GM13976 (cell line): ENCODE measurements around the gene ITGA1.

Experiments
- DNase-seq: peaks from one replicate; pipeline ENCODE4 v3.0.0; 2012; ENCODE audit warnings: low spot score
- in situ Hi-C: fragments of 300-500 bp; cut with MboI; formaldehyde crosslinking; loops from one replicate; pipeline ENCODE4 v1.12.0; 2022; ENCODE audit warnings: low sequenced_read_pairs, mixed read lengths, inconsistent platforms; ENCODE audit not compliant: unreplicated experiment
- TF ChIP-seq, protein P1 (sequence below): IDR thresholded peaks from 2 replicates; pipeline ENCODE4 v1.5.1; 2012; ENCODE audit warnings: borderline replicate concordance, mild to moderate bottlenecking; ENCODE audit not compliant: insufficient read depth; ENCODE audit errors: extremely low read depth, missing control alignments, control extremely low read depth

Gene ITGA1

DNA sequence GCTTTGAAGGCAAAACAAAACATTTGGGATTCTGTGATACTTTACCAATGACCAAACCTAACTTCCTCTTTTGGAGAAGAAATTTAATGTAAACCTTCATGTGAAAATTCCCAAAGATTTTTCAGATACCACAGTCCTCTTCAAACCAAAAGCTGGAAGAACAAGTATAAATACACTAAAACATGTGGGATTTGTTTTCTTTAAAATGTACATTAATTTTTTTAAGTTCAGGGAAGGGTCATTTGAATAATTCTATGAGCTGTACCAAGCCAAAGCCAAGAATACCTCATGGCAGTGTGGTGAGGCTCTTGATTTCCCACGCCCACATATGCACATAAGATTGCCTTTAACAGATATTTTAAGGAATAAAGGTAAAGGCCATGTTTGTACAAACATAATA lies 28.4 kb upstream of the ITGA1 start:
- TF ChIP-seq, protein P1, sequence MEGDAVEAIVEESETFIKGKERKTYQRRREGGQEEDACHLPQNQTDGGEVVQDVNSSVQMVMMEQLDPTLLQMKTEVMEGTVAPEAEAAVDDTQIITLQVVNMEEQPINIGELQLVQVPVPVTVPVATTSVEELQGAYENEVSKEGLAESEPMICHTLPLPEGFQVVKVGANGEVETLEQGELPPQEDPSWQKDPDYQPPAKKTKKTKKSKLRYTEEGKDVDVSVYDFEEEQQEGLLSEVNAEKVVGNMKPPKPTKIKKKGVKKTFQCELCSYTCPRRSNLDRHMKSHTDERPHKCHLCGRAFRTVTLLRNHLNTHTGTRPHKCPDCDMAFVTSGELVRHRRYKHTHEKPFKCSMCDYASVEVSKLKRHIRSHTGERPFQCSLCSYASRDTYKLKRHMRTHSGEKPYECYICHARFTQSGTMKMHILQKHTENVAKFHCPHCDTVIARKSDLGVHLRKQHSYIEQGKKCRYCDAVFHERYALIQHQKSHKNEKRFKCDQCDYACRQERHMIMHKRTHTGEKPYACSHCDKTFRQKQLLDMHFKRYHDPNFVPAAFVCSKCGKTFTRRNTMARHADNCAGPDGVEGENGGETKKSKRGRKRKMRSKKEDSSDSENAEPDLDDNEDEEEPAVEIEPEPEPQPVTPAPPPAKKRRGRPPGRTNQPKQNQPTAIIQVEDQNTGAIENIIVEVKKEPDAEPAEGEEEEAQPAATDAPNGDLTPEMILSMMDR = no peak
- no peak for DNase-seq
- in situ Hi-C loops = no loop called here

DNA sequence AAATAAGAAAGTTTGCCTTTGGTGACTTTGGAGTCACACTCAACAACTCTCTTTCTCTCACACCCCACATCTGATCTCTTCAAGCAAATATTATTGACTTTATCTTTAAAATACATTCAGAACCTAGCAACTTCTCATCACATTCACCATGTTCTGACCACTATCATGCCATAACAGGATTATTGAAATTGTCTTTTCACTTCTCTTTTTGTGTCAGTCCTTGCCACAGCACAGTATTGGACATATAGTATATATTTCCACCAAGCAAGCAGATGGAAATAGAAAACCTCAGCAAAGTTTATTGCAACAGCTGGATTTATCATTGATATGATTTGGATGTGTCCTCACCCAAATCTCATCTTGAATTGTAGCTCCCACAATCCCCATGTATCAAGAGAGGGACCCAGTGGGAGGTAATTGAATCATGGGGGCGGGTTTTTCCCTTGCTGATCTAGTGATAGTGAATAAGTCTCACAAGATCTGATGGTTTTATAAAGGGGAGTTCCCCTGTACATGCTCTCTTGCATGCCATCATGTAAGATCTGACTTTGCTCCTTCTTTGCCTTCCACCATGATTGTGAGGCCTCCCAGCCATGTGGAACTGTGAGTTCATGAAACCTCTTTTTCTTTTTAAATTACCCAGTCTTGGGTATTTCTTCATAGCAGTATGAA lies 26.9 kb upstream of the ITGA1 start:
- in situ Hi-C loops = no loop called here
- TF ChIP-seq, protein P1 = no peak
- no peak for DNase-seq

DNA sequence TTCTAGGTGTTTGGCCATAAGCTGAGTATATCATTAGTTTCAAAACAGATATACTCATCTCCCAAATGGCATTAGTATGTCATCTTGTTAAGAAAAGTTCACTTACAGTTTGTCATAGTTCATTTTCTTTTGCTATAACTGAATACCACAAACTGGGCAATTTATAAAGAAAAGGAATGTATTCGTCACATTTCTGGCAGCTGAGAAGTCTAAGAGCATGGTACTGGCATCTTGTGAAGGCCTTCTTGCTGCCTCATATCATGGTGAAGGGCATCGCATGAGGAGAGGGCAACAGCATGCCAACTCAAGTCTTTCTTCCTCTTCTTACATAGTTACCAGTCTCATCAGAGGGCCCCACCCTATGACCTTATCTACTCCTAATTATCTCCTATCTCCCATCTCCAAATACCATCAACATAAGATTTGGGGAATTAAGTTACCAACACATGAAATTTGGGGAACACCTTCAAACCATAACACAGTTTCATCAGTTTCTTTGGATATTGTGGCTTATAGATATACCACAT lies 20.4 kb upstream of the ITGA1 start:
- in situ Hi-C loops = no loop called here
- DNase-seq = no peak
- TF ChIP-seq, protein P1 = no peak

DNA sequence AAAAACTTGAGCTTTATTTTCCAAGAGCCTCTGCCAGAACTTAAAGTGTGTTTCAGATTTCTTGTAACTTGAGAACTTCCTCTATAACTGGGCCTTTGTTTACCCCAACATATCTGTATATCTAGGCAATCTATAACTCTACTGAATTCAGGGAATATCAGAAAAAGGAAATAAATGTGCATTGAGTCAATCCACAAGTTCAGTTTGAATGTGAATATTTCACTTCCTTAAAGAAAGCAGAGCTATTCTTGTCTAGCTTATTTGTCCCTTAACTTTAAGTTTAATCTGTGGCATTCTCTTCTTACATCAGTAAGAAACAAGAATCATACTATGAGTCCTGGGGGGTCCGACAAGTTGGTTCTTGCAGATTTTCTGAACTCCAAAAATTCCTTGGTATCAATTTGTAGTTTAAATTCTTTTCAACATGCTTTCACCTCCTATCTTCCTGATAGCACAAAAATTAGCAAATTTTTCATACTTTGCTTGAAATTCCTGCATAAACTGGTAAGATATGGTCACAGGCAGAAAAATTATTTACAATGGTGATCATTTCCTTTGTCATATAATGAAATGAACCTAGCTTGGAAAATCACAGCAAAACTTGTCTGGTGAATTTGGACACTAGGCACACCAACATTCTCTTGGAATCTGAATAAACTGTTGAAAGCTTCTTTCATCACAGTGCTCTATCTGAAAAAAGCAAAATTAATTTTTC lies 19.8 kb upstream of the ITGA1 start:
- in situ Hi-C loops = no loop called here
- DNase-seq = peak; percentile 10
- TF ChIP-seq, protein P1 = no peak

DNA sequence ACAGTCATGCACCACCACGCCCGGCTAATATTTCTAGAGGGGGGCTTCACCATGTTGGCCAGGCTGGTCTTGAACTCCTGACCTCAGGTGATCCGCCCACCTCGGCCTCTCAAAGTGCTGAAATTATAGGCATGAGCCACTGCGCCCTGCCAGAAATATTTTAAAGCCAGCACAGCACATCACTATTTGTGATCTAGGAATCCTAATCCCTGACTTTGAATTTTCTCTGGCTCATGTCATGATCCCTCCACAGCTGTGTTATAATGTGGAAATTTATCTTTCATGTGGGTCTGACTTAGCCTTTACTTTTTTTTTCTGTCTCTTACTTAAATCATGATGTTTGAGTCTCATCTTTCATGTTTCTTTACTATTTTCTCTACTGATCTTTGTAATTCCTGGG lies 18.7 kb upstream of the ITGA1 start:
- TF ChIP-seq, protein P1 = no peak
- DNase-seq = no peak
- in situ Hi-C loops = no loop called here

DNA sequence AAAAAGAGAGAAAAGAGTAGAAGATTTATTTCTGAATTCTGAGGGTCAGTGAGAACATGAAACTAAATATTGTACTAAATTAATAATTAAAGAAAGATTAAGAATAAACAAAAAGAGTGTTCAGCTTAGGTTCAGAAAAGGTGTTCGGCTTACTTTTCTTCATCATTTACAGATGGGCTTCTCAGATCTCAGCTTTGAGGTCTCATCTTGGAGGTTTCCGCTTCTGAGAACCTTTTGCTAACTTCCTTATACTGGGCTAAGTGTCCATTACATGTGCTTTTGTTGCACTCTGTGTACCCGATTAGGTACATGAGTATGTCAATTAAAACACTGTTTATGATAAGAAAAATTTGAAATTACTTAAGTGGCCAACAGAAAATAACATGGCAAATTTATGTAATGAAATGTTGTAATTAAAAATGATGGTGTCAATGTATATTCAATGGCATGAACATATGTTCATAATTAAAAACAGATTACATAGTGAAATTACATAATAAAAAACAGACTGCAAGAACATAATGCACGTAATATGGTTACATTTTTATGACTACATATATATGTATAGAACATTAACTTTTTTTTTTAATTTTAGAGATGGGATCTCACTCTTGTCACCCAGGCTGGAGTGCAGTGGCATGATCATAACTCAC lies 17.3 kb upstream of the ITGA1 start:
- in situ Hi-C loops = no loop called here
- no peak for DNase-seq
- TF ChIP-seq, protein P1 = no peak
